Measurements from ENCODE around the gene UBXN10. TPM values are rescaled to one million over a fixed set of nuclear protein-coding genes. Genes with fewer than 3 reads are reported as not detected.

UBXN10 gene
- total RNA-seq, 4 donors from 2014 or later: 0.16 to 0.68 (median 0.52) TPM

DNA sequence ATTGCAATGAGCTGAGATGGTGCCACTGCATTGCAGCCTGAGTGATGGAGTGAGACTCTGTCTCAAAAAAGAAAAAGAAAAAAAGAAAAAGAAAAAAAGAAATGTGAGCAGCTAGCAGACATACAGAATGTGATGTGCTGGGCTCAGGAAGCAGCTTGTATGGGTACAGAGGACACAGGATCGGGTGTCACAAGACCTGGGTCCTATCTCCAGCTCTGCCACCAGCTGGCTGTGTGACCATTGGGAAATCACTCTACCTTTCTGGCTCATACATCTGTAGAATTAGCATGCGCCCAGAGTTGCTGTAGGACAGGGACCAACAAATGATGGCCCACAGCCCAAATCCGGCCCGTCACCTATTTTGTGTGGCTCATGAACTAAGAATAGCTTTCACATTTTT, 3.8 kb downstream of the UBXN10 start:
- TF ChIP-seq, protein P1, sequence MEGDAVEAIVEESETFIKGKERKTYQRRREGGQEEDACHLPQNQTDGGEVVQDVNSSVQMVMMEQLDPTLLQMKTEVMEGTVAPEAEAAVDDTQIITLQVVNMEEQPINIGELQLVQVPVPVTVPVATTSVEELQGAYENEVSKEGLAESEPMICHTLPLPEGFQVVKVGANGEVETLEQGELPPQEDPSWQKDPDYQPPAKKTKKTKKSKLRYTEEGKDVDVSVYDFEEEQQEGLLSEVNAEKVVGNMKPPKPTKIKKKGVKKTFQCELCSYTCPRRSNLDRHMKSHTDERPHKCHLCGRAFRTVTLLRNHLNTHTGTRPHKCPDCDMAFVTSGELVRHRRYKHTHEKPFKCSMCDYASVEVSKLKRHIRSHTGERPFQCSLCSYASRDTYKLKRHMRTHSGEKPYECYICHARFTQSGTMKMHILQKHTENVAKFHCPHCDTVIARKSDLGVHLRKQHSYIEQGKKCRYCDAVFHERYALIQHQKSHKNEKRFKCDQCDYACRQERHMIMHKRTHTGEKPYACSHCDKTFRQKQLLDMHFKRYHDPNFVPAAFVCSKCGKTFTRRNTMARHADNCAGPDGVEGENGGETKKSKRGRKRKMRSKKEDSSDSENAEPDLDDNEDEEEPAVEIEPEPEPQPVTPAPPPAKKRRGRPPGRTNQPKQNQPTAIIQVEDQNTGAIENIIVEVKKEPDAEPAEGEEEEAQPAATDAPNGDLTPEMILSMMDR (IDR thresholded peaks at IDR 0.05; ENCODE audit: low read depth): no peak

DNA sequence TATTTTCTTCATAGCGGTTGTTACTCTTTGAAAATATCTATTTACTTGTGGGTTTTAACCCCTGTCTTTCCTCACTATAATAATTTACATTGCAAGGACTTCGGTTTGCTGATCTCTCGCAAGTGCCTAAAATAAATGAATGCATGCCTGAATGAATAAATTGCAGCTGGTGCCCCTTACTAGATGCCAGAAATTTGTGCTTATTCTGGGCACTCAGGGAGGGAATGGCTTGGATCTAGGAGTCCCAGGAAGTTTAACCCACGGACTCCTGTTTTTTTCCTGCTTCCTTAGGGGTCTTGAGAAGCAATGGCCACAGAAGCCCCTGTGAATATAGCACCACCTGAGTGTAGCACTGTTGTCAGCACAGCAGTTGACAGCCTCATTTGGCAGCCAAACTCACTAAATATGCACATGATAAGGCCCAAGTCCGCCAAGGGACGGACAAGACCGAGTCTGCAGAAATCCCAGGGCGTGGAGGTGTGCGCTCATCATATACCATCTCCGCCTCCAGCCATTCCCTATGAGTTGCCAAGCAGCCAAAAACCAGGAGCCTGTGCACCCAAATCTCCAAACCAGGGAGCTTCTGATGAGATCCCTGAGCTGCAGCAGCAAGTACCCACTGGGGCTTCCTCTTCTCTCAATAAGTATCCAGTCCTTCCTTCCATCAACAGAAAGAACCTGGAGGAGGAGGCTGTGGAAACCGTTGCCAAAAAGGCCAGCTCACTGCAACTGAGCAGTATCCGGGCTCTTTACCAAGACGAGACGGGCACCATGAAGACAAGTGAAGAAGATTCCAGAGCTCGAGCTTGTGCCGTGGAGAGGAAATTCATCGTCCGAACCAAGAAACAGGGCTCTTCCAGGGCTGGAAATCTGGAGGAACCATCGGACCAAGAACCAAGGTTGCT, 4.6 kb downstream of the UBXN10 start:
- TF ChIP-seq, protein P1 (IDR thresholded peaks at IDR 0.05; ENCODE audit: low read depth): no peak

DNA sequence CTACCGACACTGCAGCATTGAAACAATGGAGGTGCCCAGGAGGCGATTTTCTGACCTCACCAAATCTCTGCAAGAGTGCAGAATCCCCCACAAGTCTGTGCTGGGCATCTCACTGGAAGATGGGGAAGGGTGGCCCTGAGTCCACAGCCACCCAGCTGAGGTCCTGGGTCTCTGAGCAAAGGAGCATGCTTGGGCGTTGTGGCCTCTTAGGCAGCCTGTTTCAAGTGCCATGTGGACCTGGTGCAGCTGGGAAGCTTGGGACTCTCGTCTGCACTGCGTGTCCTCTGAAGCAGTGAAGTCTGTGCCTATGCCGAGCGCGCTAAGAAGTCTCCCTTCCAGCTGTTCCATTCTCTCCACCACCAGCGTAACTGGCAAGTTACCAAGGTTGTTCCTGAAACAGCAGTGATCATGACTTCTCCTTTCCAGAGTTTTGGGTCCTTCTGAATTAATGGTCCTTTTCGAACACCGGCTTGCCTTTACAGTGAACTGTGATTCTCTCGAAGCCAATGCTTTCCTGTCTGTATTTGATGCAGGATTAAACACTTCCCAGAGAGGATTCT, 5.5 kb downstream of the UBXN10 start:
- TF ChIP-seq, protein P1 (IDR thresholded peaks at IDR 0.05; ENCODE audit: low read depth): no peak

DNA sequence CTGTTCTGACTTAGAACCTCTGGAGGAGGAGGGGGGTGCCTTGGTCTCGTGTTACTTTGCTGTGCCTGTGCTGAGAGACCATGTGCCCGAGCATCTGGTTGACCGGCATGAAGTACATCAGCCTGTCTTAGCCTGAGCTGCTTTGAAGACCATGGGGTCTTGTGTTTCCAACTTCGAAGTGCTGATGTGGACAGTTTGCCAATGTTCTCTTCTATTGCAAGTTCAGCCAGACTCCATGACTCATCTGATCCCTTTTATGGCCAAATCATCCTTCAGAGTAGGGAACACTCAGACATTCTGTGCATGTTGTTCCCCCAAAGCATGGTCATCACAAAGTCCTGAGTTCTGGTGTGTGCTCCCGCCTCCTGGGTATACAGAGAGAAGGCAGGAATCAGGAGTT, 6.5 kb downstream of the UBXN10 start:
- TF ChIP-seq, protein P1 (IDR thresholded peaks at IDR 0.05; ENCODE audit: low read depth): no peak

DNA sequence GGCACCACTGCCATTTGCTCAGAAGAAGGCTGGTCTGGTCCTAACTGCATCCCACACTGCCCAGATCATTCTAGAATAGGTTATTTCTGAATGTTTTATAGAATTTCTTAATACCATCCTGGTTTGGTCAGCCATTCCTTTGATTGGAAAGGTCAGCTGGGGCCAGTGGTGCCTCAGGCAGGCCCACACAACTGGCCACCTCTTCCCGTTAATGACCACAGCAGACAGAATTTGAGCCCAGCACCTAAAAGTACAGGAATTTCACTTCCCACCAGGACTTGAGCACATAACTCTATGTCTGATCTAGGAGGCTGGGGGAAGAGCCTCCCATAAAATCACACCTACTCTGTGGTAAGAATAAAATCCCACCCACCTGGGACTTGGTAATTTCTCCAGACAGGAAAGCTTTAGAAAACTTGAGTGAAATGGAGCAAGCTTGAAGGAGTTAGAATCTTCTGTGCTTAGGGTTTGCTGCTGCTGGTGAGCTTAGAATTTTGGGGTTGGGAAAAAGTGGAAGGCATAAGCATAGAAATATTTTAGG, 7.0 kb downstream of the UBXN10 start:
- TF ChIP-seq, protein P1 (IDR thresholded peaks at IDR 0.05; ENCODE audit: low read depth): no peak

DNA sequence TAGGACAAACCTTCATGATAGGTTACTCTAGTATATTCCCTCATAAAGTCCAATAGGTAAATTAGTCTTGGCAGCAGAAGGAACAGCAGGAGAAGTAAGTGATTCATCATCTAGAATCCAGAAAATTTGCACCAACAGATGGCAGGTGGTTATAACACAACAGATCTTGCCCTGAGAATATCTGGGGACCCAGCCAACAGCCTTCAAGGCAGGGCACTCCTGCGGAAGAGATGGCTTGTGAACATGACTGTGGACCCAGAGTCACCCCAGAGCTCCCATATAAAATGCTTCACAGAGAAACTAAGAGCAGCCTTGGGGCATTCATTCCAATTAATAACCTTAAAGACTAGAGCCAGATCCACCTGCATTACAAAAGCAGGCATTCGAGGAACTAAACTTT, 8.3 kb downstream of the UBXN10 start:
- TF ChIP-seq, protein P1 (IDR thresholded peaks at IDR 0.05; ENCODE audit: low read depth): no peak

DNA sequence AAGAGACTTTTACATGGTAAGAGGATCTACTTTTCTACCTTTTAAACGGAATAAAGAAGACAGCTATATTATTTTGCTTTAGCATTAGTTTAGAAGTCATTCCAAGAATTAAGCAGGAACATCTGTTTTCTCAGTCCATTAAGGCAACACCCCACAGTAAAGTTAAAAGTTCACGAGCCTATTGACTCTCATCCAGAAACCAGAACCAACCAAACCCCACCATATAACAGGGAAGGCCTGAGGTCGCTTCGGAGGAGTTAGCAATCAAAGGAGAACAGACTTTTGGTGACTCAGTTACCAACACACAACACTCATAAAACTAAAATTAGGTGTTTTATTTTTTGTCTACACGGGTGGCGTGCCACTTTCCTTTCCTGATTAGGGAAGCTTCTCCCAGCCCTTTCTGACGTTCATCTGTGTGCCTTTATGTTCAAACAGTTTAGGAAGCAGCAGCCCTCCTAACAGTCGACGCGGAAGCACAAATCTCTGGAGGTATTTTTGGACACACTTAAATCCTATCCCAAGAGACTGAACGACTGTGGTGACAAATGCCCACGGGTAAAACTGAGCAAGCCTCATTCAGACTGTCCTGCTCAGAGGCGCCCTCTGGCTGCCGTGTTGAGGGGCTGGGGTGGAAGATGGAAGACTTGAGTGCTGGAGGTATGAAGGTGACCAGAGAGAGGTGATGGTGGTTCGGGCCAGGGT, 9.0 kb downstream of the UBXN10 start:
- TF ChIP-seq, protein P1 (IDR thresholded peaks at IDR 0.05; ENCODE audit: low read depth): no peak

Data from subcutaneous adipose tissue (tissue), 4 donors.